A673 (cell line): ENCODE data around the gene RAD51AP1.
A peak's percentile ranks its signal among the peaks of the same experiment; 100 is the strongest.

ENCODE experiments used
- CTCF ChIP-seq: fragments of 300-800, 200-600 bp; sonication (generic); conservative IDR thresholded peaks from 2 replicates; pipeline ENCODE4 v1.5.1; 2017; ENCODE audit warnings: low read depth, mild to moderate bottlenecking, antibody characterized with exemption, low read length, moderate library complexity, mixed read lengths
- EZH2 ChIP-seq: fragments of 200-600 bp; sonication (generic); IDR thresholded peaks from 2 replicates; pipeline ENCODE4 v1.6.1; 2017; ENCODE audit warnings: borderline replicate concordance, low read depth, mild to moderate bottlenecking, mixed read lengths, antibody characterized with exemption, low read length; ENCODE audit not compliant: poor library complexity, severe bottlenecking

DNA sequence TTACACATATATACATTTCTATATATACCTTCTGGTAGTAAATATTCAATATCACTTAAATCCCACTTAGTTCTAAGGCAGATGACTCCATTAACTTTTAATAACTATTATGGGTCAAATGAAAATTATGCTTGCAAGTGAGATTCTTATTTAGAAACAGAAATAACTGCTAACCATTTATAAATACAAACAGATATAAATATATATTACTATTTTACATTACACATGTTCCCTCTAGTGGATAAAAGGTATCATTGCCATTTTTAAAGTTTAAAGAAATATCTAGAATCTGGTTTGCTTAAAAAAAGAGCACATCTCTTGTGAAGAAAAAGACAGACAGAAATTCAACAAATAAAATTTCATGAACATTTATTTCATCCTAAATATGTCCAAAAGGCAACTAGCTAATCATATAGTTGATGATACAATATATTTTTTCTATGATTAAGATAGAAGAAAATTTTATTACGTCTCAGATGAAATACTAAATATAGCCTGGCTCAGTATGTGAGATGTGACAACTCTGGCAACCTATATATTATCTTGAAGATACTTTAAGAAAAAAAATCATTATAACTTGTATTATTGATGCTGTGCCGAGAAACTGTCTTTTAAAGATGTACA, 11.7 kb upstream of the RAD51AP1 start:
- peak; percentile 63 for TF ChIP-seq CTCF
- TF ChIP-seq EZH2, result no peak
